SK-N-SH (cell line): ENCODE results near the gene TNNC1. TPM values are rescaled to one million over a fixed set of nuclear protein-coding genes. Genes with fewer than 3 reads are reported as not detected.

Experiments used
- CTCF ChIA-PET: fragments of 300-600, 350-600 bp; formaldehyde crosslinking; extraction: SDS; loops from one replicate; lab custom pipeline; 2021; lab: Yijun Ruan, JAX
- POLR2A ChIA-PET: fragments of 350-600 bp; sonication (Branson Sonifier 250); formaldehyde crosslinking; extraction: SDS; loops from one replicate; lab custom pipeline; 2020; ENCODE audit warnings: antibody characterized with exemption, inconsistent platforms; lab: Yijun Ruan, JAX
- DNase-seq: peaks from one replicate; pipeline ENCODE4 v3.0.0; 2012
- H2AFZ ChIP-seq: fragments of 200-600 bp; sonication (generic); 2 replicates; pipeline ENCODE4 v1.8.1; 2016; ENCODE audit warnings: antibody characterized with exemption, mild to moderate bottlenecking, low read depth
- H3F3A ChIP-seq: fragments of 200-600 bp; sonication (generic); replicated peaks from 2 replicates; pipeline ENCODE3; 2016; ENCODE audit warnings: antibody characterized with exemption, mild to moderate bottlenecking; ENCODE audit not compliant: insufficient read depth
- H3K27ac ChIP-seq, 2 experiments: fragments of 200-500 bp in 1 of 2; fragments of 200-600 bp in 1 of 2; sonication (Bioruptor generic) in 1 of 2; sonication (generic), shearing (Covaris generic) in 1 of 2; 2 replicates each; pipeline versions ENCODE4 v1.5.1 to v1.6.1; 2014 to 2016; ENCODE audit warnings: low read depth in 2 of 2, inconsistent platforms in 1 of 2, low read length in 1 of 2, mild to moderate bottlenecking in 1 of 2, mixed read lengths in 1 of 2
- H3K27me3 ChIP-seq: fragments of 200-600 bp; sonication (generic), shearing (Covaris generic); 2 replicates; pipeline ENCODE4 v1.6.1; 2016; ENCODE audit warnings: mixed run types; ENCODE audit not compliant: insufficient read depth
- H3K36me3 ChIP-seq, 2 experiments: fragments of 200-500 bp in 1 of 2; fragments of 200-600 bp in 1 of 2; sonication (Bioruptor generic) in 1 of 2; sonication (generic) in 1 of 2; replicated peaks in 1 of 2; 2 replicates each; pipeline versions ENCODE3 to v1.5.1; 2014 to 2016; ENCODE audit warnings: low read length in 1 of 2, mild to moderate bottlenecking in 1 of 2; ENCODE audit not compliant: insufficient read depth in 2 of 2, control insufficient read depth in 1 of 2
- H3K4me1 ChIP-seq, 2 experiments: fragments of 200-500 bp in 1 of 2; fragments of 200-600 bp in 1 of 2; sonication (Bioruptor generic) in 1 of 2; sonication (generic), shearing (Covaris generic) in 1 of 2; 2 replicates each; pipeline versions ENCODE4 v1.5.1 to v1.6.1; 2014 to 2016; ENCODE audit warnings: low read depth in 1 of 2, low read length in 1 of 2, mixed run types in 1 of 2; ENCODE audit not compliant: insufficient read depth in 2 of 2, control insufficient read depth in 1 of 2
- H3K4me2 ChIP-seq: fragments of 200-600 bp; sonication (generic), shearing (Covaris generic); 2 replicates; pipeline ENCODE4 v1.6.1; 2017; ENCODE audit warnings: mixed run types
- H3K4me3 ChIP-seq, 2 experiments: fragments of 200-500 bp in 1 of 2; fragments of 200-600 bp in 1 of 2; sonication (Bioruptor generic) in 1 of 2; sonication (generic), shearing (Covaris generic) in 1 of 2; 2 replicates each; pipeline versions ENCODE4 v1.5.1 to v1.8.1; 2014 to 2016; ENCODE audit warnings: low read depth in 2 of 2, inconsistent platforms in 1 of 2, low read length in 1 of 2, mild to moderate bottlenecking in 1 of 2, mixed read lengths in 1 of 2, moderate library complexity in 1 of 2
- H3K79me2 ChIP-seq: fragments of 200-600 bp; sonication (generic); 2 replicates; pipeline ENCODE4 v1.8.1; 2017; ENCODE audit warnings: mild to moderate bottlenecking; ENCODE audit not compliant: insufficient read depth
- H3K9ac ChIP-seq: fragments of 200-600 bp; sonication (generic); 2 replicates; pipeline ENCODE4 v1.6.1; 2017; ENCODE audit warnings: mixed run types
- H3K9me2 ChIP-seq: fragments of 200-600 bp; sonication (generic); 2 replicates; pipeline ENCODE4 v1.6.1; 2017; ENCODE audit warnings: mixed run types
- H3K9me3 ChIP-seq: fragments of 200-600 bp; sonication (generic); 2 replicates; pipeline ENCODE4 v1.6.1; 2017; ENCODE audit warnings: mixed run types, mild to moderate bottlenecking, moderate library complexity
- H4K20me1 ChIP-seq: fragments of 200-600 bp; sonication (generic); 2 replicates; pipeline ENCODE4 v1.6.1; 2017; ENCODE audit warnings: mild to moderate bottlenecking, mixed run types; ENCODE audit not compliant: insufficient read depth
- CHD2 ChIP-seq: fragments of 150-350 bp; IDR thresholded peaks from 2 replicates; pipeline ENCODE4 v1.6.1; 2018; ENCODE audit warnings: low read length; ENCODE audit not compliant: partially characterized antibody
- EZH2phosphoT487 ChIP-seq: fragments of 200-600 bp; sonication (generic); IDR thresholded peaks from 2 replicates; pipeline ENCODE4 v1.6.1; 2017; ENCODE audit warnings: low read depth, mixed run types, mild to moderate bottlenecking, antibody characterized with exemption, moderate library complexity, borderline replicate concordance
- FOSL2 ChIP-seq: IDR thresholded peaks from 2 replicates; pipeline ENCODE4 v1.4.0; 2012; ENCODE audit warnings: low read depth, mild to moderate bottlenecking, moderate library complexity, borderline replicate concordance
- FOXJ3 ChIP-seq: sonication (generic); formaldehyde crosslinking; IDR thresholded peaks from 2 replicates; pipeline ENCODE4 v1.5.1; 2020; ENCODE audit warnings: mild to moderate bottlenecking, missing genetic modification reagents
- FOXM1 ChIP-seq: IDR thresholded peaks from 2 replicates; pipeline ENCODE4 v1.4.0; 2012; ENCODE audit warnings: low read depth, mild to moderate bottlenecking
- GABPA ChIP-seq: IDR thresholded peaks from 2 replicates; pipeline ENCODE4 v1.4.0; 2012; ENCODE audit warnings: low read depth, mild to moderate bottlenecking
- JUND ChIP-seq: IDR thresholded peaks from 2 replicates; pipeline ENCODE4 v1.4.0; 2012
- MAX ChIP-seq: IDR thresholded peaks from 2 replicates; pipeline ENCODE4 v1.4.0; 2012; ENCODE audit warnings: low read depth
- MXI1 ChIP-seq: IDR thresholded peaks from 2 replicates; pipeline ENCODE4 v1.6.1; 2012; ENCODE audit warnings: mild to moderate bottlenecking, low read depth, low read length, improper control_type of control experiment
- NFIC ChIP-seq: IDR thresholded peaks from 2 replicates; pipeline ENCODE4 v1.4.0; 2012; ENCODE audit warnings: borderline replicate concordance
- NRF1 ChIP-seq: IDR thresholded peaks from 2 replicates; pipeline ENCODE4 v1.6.1; 2012; ENCODE audit warnings: low read depth, mild to moderate bottlenecking, low read length
- POLR2AphosphoS5 ChIP-seq: IDR thresholded peaks from 2 replicates; pipeline ENCODE4 v1.6.1; 2012; ENCODE audit warnings: low read depth, low read length
- RAD21 ChIP-seq: IDR thresholded peaks from 2 replicates; pipeline ENCODE4 v1.6.1; 2012; ENCODE audit warnings: mild to moderate bottlenecking, low read length
- RCOR1 ChIP-seq: fragments of 150-350 bp; IDR thresholded peaks from 2 replicates; pipeline ENCODE4 v1.6.1; 2017; ENCODE audit warnings: antibody characterized with exemption, low read length
- REST ChIP-seq: IDR thresholded peaks from 2 replicates; pipeline ENCODE4 v1.6.1; 2012; ENCODE audit warnings: mild to moderate bottlenecking, low read depth, low read length, moderate library complexity
- SIN3A ChIP-seq: IDR thresholded peaks from 2 replicates; pipeline ENCODE4 v1.6.1; 2012; ENCODE audit warnings: low read depth, mild to moderate bottlenecking, low read length, moderate library complexity, borderline replicate concordance
- TAF1 ChIP-seq: IDR thresholded peaks from 2 replicates; pipeline ENCODE4 v1.6.1; 2012; ENCODE audit warnings: low read depth, mild to moderate bottlenecking, low read length, moderate library complexity, borderline replicate concordance
- YY1 ChIP-seq: IDR thresholded peaks from 2 replicates; pipeline ENCODE4 v1.4.0; 2012; ENCODE audit warnings: low read depth, mild to moderate bottlenecking
- WGBS: methylation state at CpG from one replicate; pipeline ENCODE4 v1.1.6; 2017; ENCODE audit warnings: low lambda C conversion rate; 5-methylcytosine and 5-hydroxymethylcytosine counted together
- polyA plus RNA-seq, 3 experiments: library from polyadenylated mRNA; depleted of rRNA; stranded (reverse); fragments of >200 nt; gene quantifications; 2 replicates each; pipeline ENCODE4 v1.2.3, GENCODE V29; 2012
- TF ChIP-seq, protein P1 (sequence below): IDR thresholded peaks from 2 replicates; pipeline ENCODE4 v1.4.0; 2012; ENCODE audit warnings: low read depth, borderline replicate concordance
- TF ChIP-seq, protein P2 (sequence below): IDR thresholded peaks from 2 replicates; pipeline ENCODE4; 2012
- TF ChIP-seq, protein P3 (sequence below): fragments of 200-600 bp; sonication (generic); IDR thresholded peaks from 2 replicates; pipeline ENCODE4 v1.6.1; 2017; ENCODE audit warnings: antibody characterized with exemption, mild to moderate bottlenecking, moderate library complexity

TNNC1 gene
- polyA plus RNA-seq, 1 of the 3 experiments (the other 2 are of a cell fraction) = 2.6 TPM

- TF ChIP-seq MXI1 (peak; percentile 29; the same call in 1 of the 2 replicates), MAX (no peak), RCOR1 (0 out of 2 replicates have a peak, but pooled peaks have one; percentile 6)
These were observed 2.4 kb upstream of the TNNC1 start (continued) for GRCh38 chr3:52456169-52456799.

- Histone ChIP-seq H3K9me3 (no peaks in the 10 kb centered on the region), H3K27ac (peak within 1 kb of the TSS; percentile 52 to 81; a peak in 3 of 4 replicates), H3K4me2 (peak within 1 kb of the TSS; percentile 99), H2AFZ (peak within 1 kb of the TSS; percentile 82), H4K20me1 (peaks cover 6% of the 10 kb centered on the region), H3K9me2 (no peaks in the 10 kb centered on the region), H3K27me3 (no peaks in the 10 kb centered on the region), H3K79me2 (peaks cover 53% of the 10 kb centered on the region), H3K9ac (peak within 1 kb of the TSS; percentile 97), H3K4me3 (peak within 1 kb of the TSS; percentile 89), H3K36me3 (peaks cover 25 to 29% of the 10 kb centered on the region in 2 experiments), H3F3A (peaks cover 4% of the 10 kb centered on the region), H3K4me1 (peaks cover 8 to 26% of the 10 kb centered on the region in 2 experiments)
- DNase-seq = peak; percentile 99
- CTCF ChIA-PET = interaction anchor here (0.6 to 16.5 kb wide), 4 partner anchors 14 to 254 kb away, joined by 3 to 578 read pairs (median 28); no protein-coding TSS in a partner anchor
- POLR2A ChIA-PET = no interaction called here
- WGBS = under 1% methylated on average over 61 of the region's 86 CpGs
- TF ChIP-seq REST = 0 out of 2 replicates have a peak, but pooled peaks have one; percentile 27
- TF ChIP-seq, protein P1, sequence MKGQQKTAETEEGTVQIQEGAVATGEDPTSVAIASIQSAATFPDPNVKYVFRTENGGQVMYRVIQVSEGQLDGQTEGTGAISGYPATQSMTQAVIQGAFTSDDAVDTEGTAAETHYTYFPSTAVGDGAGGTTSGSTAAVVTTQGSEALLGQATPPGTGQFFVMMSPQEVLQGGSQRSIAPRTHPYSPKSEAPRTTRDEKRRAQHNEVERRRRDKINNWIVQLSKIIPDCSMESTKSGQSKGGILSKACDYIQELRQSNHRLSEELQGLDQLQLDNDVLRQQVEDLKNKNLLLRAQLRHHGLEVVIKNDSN = peak; percentile 79
- peak; percentile 83 for TF ChIP-seq TAF1
- TF ChIP-seq MXI1 = peak; percentile 45; the same call in 1 of the 2 replicates
- no peak for TF ChIP-seq JUND
- TF ChIP-seq, protein P2, sequence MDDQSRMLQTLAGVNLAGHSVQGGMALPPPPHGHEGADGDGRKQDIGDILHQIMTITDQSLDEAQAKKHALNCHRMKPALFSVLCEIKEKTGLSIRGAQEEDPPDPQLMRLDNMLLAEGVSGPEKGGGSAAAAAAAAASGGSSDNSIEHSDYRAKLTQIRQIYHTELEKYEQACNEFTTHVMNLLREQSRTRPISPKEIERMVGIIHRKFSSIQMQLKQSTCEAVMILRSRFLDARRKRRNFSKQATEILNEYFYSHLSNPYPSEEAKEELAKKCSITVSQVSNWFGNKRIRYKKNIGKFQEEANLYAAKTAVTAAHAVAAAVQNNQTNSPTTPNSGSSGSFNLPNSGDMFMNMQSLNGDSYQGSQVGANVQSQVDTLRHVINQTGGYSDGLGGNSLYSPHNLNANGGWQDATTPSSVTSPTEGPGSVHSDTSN = peak; percentile 98
- TF ChIP-seq MAX = peak; percentile 58
- no peak for TF ChIP-seq EZH2phosphoT487
- TF ChIP-seq FOXJ3 (CRISPR knock-in tag) = no peak
- TF ChIP-seq GABPA = no peak
- TF ChIP-seq YY1 = peak; percentile 87
- TF ChIP-seq SIN3A = no peak
- TF ChIP-seq FOXM1 = no peak
- TF ChIP-seq NRF1 = peak; percentile 24
- no peak for TF ChIP-seq CHD2
- peak; percentile 67 for TF ChIP-seq POLR2AphosphoS5
- TF ChIP-seq NFIC = no peak
- no peak for TF ChIP-seq FOSL2
- TF ChIP-seq, protein P3, sequence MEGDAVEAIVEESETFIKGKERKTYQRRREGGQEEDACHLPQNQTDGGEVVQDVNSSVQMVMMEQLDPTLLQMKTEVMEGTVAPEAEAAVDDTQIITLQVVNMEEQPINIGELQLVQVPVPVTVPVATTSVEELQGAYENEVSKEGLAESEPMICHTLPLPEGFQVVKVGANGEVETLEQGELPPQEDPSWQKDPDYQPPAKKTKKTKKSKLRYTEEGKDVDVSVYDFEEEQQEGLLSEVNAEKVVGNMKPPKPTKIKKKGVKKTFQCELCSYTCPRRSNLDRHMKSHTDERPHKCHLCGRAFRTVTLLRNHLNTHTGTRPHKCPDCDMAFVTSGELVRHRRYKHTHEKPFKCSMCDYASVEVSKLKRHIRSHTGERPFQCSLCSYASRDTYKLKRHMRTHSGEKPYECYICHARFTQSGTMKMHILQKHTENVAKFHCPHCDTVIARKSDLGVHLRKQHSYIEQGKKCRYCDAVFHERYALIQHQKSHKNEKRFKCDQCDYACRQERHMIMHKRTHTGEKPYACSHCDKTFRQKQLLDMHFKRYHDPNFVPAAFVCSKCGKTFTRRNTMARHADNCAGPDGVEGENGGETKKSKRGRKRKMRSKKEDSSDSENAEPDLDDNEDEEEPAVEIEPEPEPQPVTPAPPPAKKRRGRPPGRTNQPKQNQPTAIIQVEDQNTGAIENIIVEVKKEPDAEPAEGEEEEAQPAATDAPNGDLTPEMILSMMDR = no peak
- TF ChIP-seq RAD21 = no peak
These were observed 1.7 kb upstream of the TNNC1 start, which contains the start of gene NISCH for GRCh38 chr3:52455283-52456168. NISCH (plus strand) TSS chr3:52455604; CDS start chr3:52455642, 38 bp downstream.
